Cardiac atrium fibroblast (primary cell): Measurements from ENCODE around the gene OR11H12. TPM values are rescaled to one million over a fixed set of nuclear protein-coding genes. Genes with fewer than 3 reads are reported as not detected.

Source experiments
- total RNA-seq: library from RNA; depleted of rRNA; stranded (reverse); fragments of >200 nt; gene quantifications from 2 replicates; pipeline ENCODE4 v1.2.3, GENCODE V29; 2015

OR11H12 gene, protein sequence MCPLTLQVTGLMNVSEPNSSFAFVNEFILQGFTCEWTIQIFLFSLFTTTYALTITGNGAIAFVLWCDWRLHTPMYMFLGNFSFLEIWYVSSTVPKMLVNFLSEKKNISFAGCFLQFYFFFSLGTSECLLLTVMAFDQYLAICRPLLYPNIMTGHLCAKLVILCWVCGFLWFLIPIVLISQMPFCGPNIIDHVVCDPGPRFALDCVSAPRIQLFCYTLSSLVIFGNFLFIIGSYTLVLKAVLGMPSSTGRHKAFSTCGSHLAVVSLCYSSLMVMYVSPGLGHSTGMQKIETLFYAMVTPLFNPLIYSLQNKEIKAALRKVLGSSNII
- not detected in 2 replicates for total RNA-seq

DNA sequence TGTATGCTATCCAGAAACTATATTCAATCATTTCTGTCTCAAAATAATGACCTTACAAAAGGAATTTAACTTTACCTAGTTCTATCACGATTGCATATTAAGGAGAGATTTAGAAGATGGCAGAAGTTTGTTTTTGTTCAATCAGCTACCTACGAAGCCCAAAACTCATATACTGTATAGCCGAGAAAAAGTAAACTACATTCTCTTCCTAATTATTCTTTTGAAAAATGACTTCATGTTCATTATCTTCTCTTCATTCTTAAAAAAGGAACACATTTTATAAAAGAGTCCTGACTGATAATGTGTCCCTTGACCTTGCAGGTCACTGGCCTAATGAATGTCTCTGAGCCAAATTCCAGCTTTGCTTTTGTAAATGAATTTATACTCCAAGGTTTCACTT, at the start of gene OR11H12:
Gene OR11H12, plus strand, starts transcription at position 301 of the 400 bp plus-strand sequence. Its CDS starts 0 bp downstream, at position 301.

